SU-DHL-6 (cell line): ENCODE measurements around the gene THOP1.

Source experiments
- CTCF ChIP-seq: fragments of 200-600 bp; sonication (generic); IDR thresholded peaks from one replicate; pipeline ENCODE4 v1.5.1; 2017; ENCODE audit warnings: antibody characterized with exemption, mild to moderate bottlenecking, low read length, moderate library complexity; ENCODE audit not compliant: insufficient read depth, poor library complexity, severe bottlenecking
- EZH2phosphoT487 ChIP-seq: fragments of 200-600 bp; sonication (generic), shearing (Covaris generic); conservative IDR thresholded peaks from 2 replicates; pipeline ENCODE4 v1.6.1; 2018; ENCODE audit warnings: mild to moderate bottlenecking, antibody characterized with exemption, low read length, moderate library complexity, mixed read lengths

- TF ChIP-seq EZH2phosphoT487 (no peak), CTCF (no peak)
These were observed 16.1 kb upstream of the THOP1 start for GRCh38 chr19:2769218-2769617.
